A549 treated with GW870086 at 1 μM for 4 hours (cell line): ENCODE data around the gene CHRNE. TPM values are rescaled to one million over a fixed set of nuclear protein-coding genes. Genes with fewer than 3 reads are reported as not detected.

Experiments
- total RNA-seq: library from RNA; stranded (reverse); fragments of 200-300 nt; extraction: Qiagen RNA extraction; gene quantifications from 5 replicates; pipeline ENCODE4 v1.2.3, GENCODE V29; 2022; ENCODE audit warnings: low read depth

The CHRNE gene
- total RNA-seq = 0.07 to 0.17 TPM in 2 of 5 replicates, not detected in the others

GRCh38 chr17:4903051-4903818 is at the start of gene CHRNE:
Gene CHRNE, minus strand, starts transcription at chr17:4903098. Its CDS starts 35 bp downstream, at chr17:4903063.

DNA sequence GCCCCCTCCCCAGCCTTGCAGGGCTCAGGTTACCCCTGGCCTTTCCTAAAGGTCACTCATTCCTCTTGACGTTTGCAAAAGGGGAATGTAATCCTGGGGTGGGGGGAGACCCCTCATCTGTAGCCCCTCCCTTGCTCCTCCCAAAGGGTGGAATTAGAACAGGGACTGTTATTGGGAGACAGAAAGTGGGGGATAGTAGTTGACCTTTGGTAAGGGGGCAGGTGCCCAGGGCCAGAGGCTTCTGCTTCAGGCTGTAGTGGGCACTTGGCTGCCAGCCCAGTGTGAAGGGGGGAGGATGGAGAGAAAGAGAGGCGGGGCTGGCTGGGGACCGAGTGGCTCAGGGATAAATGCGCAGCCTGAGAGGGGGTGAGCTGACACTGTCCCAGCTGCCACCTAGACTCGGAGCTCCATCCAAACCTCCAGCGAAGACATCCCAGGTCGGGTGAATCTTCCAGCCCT is 47.9 kb upstream of the CHRNE start, which contains the start of gene ENO3:
Gene ENO3, plus strand, starts transcription at position 374 of the 459 bp plus-strand sequence. CDS start 711 bp downstream, outside the sequence.

DNA sequence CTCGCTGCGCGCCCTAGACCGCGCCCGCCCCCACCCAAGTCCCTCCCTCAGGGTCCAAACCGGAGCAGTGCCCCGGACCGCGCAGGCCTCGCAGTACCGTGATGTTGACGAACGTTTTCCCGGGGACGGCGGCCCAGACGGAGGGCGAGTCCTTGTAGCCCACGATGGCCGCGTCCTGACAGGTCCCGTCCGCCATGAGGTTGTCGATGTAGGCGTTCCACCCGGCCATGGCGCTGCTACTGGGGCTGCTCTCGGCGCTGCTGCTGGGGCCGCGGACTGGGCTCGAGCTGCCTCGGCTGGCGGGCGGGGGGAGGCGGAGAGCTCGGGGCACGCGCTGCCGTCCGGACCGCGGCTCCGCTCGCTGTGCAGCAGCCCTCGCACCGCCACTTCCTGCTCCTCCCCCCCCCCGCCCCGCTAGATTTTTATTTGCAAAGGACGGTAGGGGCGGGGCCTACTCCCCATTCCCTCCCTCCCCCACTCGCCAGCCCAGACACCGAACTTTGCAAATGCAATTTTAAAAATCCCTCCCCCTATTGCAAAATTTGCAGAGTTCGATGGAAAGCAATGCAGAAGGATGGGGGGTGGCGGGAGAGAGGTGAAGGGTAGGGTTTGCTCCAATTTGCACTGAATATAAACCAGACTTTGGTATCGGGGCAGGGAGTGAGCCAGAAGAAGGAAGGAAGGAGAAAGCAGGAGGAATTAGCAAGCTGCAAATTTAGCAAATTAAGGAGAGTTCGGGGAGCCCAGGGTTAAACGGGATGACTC is 45.5 kb upstream of the CHRNE start, which contains the start of gene PFN1:
Gene PFN1, minus strand, starts transcription at position 365 of the 765 bp plus-strand sequence. Its CDS starts 136 bp downstream, at position 229.

DNA sequence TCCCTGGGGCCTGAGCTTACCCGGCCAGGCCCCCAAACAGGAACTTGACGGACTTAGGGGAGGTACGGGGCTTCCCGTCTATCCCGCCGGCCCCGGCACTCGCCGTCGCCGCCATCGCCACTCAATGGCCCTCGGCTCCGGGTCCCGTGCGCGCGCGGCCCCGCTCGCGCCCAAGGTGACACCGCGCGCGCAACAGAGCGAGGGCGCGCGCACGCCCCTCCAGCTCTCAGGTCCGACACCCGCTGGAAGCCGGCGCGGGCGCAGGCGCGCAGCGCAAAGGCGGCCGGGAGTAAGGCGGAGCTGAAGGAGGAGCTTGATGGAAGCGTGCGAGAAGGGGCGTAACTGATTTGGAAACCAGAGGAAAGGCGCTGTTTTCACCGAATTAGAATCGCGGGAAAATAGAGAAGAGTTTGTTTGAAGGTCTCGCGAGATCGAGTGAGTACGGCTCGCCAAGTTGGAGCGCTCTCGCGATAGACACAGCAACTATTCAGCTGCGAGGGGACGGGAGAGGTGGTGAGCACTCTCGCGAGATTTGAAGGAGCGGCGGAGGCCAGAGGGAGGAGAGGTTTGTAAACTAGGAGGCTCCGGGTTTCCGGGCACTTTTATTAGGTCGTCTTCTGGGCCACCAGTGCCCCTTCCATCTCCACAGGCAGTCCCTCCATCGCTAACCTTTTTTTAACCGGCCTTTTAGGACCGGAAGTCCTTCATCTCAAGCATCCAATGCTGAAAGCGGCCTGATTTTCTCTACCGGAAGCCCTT is 37.1 kb upstream of the CHRNE start, which contains the start of the genes RNF167 and SLC25A11:
Gene RNF167, plus strand, starts transcription at position 473 of the 759 bp plus-strand sequence. CDS start 642 bp downstream, outside the sequence.
Gene SLC25A11, minus strand, starts transcription at position 251 of the 759 bp plus-strand sequence. Its CDS starts 136 bp downstream, at position 115.

DNA sequence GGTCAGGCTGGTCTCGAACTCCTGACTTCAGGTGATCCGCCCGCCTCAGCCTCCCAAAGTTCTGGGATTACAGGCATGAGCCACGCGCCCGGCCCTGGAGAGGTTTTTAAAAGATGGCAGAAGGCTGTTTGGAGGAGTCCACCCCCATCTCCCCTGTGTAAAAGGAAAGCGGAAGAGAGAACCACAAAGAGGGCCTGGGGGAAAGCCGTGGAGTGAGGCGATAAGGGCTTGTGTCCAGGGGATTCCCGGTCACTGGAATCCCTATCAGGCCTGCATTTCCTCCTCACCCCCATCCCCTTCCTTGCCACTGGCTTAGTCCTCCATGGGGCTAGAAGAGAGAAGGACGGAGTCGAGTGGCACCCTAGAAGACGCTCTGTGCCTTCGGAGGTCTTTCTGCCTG is 29.1 kb upstream of the CHRNE start, which contains the start of gene GP1BA:
Gene GP1BA, plus strand, starts transcription at position 315 of the 400 bp plus-strand sequence. CDS start 328 bp downstream, outside the sequence.

DNA sequence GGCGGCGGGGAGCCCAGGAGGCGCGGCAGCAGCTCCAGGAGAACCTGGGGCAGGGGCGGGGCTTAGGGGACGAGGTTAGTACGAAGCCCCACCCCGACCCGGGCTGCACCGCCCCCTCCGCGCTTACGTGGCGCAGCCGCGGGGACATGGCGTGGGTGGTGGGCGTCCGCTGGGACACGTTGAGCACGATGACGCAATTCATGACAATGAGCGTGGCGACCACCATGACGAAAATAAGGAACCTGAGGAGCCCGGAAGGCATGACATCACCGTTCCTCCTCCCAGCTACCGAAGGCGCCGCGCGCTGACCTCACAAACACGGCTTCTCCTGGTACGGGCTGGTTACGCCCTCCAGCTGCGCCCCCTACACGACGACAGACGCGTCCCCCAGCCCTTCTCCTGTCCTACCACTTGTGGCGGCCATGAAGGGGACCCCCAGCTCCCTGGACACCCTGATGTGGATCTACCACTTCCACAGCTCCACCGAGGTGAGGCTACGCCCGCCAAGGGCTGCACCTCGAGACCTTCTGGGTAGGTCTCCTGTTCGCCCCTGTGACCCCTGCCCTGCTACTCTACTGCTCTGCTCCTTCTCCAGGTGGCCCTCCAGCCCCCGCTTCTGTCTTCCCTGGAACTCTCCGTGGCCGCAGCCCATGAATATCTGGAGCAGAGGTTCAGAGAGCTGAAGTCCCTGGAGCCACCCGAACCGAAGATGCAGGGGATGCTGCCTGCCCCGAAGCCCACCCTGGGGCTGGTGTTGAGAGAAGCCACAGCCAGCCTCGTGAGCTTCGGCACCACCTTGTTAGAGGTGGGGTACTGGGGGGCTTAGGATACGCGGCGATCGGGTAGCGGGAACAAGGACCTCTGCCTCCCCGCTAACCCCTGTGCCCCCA is 3.3 kb downstream of the CHRNE start, which contains the start of gene C17orf107:
Gene C17orf107, plus strand, starts transcription at position 196 of the 890 bp plus-strand sequence. Its CDS starts 227 bp downstream, at position 423.

Other genes with a start within 250 kb of the CHRNE start
- 63.6 to 79.6 TPM (median 74.7 TPM) in 5 replicates for gene PELP1, start 199.0 kb downstream of the CHRNE start, total RNA-seq
- gene ARRB2, start 192.5 kb downstream of the CHRNE start, total RNA-seq = 44.5 to 71.7 TPM (median 59.7 TPM) in 5 replicates
- gene MED11, start 171.7 kb downstream of the CHRNE start, total RNA-seq = 40.1 to 44.1 TPM (median 41.9 TPM) in 5 replicates
- 0.16 to 0.74 TPM (median 0.28 TPM) in 5 replicates for gene ZMYND15, start 163.3 kb downstream of the CHRNE start, total RNA-seq
- 13.2 to 20.3 TPM (median 18.2 TPM) in 5 replicates for gene CXCL16, start 163.2 kb downstream of the CHRNE start, total RNA-seq
- gene TM4SF5, start 131.2 kb downstream of the CHRNE start, total RNA-seq = 0.40 to 1.3 TPM (median 0.70 TPM) in 5 replicates
- gene VMO1, start 116.7 kb downstream of the CHRNE start, total RNA-seq = 0.78 to 1.4 TPM (median 0.85 TPM) in 5 replicates
- not detected in 5 replicates for gene GLTPD2, start 114.1 kb downstream of the CHRNE start, total RNA-seq
- 459 to 505 TPM (median 496 TPM) in 5 replicates for gene PSMB6, start 106.9 kb downstream of the CHRNE start, total RNA-seq
- 20.8 to 27.3 TPM (median 25.4 TPM) in 5 replicates for gene PLD2, start 95.9 kb downstream of the CHRNE start, total RNA-seq
- gene MINK1, start 69.8 kb downstream of the CHRNE start, total RNA-seq = 46.7 to 62.8 TPM (median 57.8 TPM) in 5 replicates
- gene C17orf107, start 3.6 kb downstream of the CHRNE start, total RNA-seq = 0.18 to 0.49 TPM (median 0.34 TPM) in 5 replicates
- not detected in 5 replicates for gene GP1BA, start 29.2 kb upstream of the CHRNE start, total RNA-seq
- gene SLC25A11, start 36.9 kb upstream of the CHRNE start, total RNA-seq = 50.9 to 71.7 TPM (median 70.1 TPM) in 5 replicates
- gene RNF167, start 37.2 kb upstream of the CHRNE start, total RNA-seq = 94.8 to 138 TPM (median 119 TPM) in 5 replicates
- gene PFN1, start 45.4 kb upstream of the CHRNE start, total RNA-seq = 2,657 to 2,903 TPM (median 2,762 TPM) in 5 replicates
- gene ENO3, start 48.0 kb upstream of the CHRNE start, total RNA-seq = 44.1 to 52.1 TPM (median 45.5 TPM) in 5 replicates
- 67.2 to 82.1 TPM (median 69.6 TPM) in 5 replicates for gene SPAG7, start 64.7 kb upstream of the CHRNE start, total RNA-seq
- gene CAMTA2, start 84.6 kb upstream of the CHRNE start, total RNA-seq = 28.3 to 35.1 TPM (median 32.7 TPM) in 5 replicates
- 1.1 to 1.9 TPM (median 1.6 TPM) in 5 replicates for gene INCA1, start 94.4 kb upstream of the CHRNE start, total RNA-seq
- gene KIF1C, start 94.9 kb upstream of the CHRNE start, total RNA-seq = 96.7 to 125 TPM (median 115 TPM) in 5 replicates
- 0.42 to 1.0 TPM (median 0.70 TPM) in 5 replicates for gene SLC52A1, start 132.3 kb upstream of the CHRNE start, total RNA-seq
- gene ZFP3, start 175.4 kb upstream of the CHRNE start, total RNA-seq = 0.69 to 1.3 TPM (median 1.0 TPM) in 5 replicates
- gene ZNF232, start 208.8 kb upstream of the CHRNE start, total RNA-seq = 3.5 to 4.6 TPM (median 4.2 TPM) in 5 replicates
- 0.02 to 0.05 TPM (median 0.02 TPM) in 3 of 5 replicates, not detected in the others for gene USP6, start 212.9 kb upstream of the CHRNE start, total RNA-seq